ENCODE data around the gene UGT1A4.
"Not testable (repeated sequence)": the region's sequence is repeated elsewhere in the genome, so short reads cannot be mapped to it uniquely, and the experiment has no call there.

Gene UGT1A4

DNA sequence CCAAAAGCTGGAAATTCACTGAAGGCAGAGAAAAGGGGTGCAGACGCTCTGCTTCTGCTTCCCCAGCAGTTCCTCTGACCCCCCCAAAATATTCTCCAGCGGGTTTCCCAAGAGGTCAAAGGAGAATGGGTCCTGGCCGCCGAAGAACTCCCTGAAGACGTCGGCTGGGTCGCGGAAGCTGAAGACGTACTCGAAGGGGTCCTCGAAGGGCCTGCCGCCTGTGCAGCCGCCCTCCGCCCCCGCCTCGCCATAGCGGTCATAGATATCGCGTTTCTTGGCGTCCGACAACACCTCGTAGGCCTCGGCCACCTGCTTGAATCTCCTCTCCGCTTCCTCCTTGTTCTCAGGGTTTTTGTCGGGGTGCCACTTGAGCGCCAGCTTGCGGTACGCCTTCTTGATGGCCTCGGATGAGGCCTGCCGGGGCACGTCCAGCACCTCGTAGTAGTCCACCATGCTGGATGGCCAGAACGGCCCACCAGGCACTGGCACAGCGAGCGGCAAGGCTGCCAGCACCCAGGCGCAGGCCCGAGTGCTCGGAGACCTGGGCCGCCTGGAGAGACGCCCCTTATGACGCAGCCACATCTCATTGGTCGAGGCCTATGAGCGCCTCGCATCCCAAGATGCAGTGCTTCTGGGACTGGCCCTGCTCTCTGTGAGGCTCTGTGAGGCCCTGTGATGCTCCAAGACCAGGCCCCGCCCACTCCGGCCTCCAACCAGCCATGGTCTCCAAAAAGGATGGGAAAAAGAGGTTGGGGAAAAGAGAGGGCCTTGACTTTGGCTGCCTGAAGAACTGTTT is 25.1 kb downstream of the UGT1A4 start:
- Mint-ChIP-seq H3K27me3 (peaks cover 60% of the 10 kb centered on the region), H3K27ac (ENCODE audit: low read depth) (no peak overlapping the region)
- no peak for ATAC-seq (replicated peaks; ENCODE audit: extremely low read depth, poor library complexity, severe bottlenecking)

DNA sequence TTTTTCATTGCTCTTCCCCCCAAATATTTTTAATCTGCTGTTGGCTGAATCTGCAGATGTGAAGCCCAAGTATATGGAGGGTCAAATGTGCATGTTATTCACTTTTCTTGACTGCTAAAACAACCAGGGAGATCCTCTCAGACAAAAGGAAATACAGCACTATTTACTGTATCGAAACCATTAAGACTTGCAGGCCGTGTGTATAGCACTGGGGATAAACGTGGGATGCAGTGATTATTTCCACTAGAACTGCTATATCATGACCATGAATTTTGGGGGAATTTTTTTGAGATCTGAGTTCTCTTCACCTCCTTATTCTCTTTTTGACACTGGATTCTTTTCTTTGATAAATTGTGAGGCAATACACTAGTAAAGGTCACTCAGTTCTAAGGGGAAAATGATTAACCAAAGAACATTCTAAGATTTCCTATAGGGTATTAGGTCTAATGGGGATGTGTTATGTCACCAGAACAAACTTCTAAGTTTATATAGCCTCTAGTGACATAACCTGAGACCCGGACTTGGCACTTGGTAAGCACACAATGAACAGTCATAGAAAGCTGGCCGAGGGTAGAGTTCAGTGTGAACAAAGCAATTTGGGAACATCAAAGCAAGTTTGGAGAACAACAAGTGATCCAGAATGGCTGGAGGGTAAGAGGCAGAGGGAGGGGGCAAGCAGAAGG is 26.7 kb downstream of the UGT1A4 start:
- Mint-ChIP-seq H3K27me3 (peaks cover 60% of the 10 kb centered on the region), H3K27ac (ENCODE audit: low read depth) (no peak overlapping the region), H3K36me3 (ENCODE audit: insufficient read depth) (no peaks in the 10 kb centered on the region), H3K9me3 (no peaks in the 10 kb centered on the region), H3K4me3 (no peak overlapping the region), H3K4me1 (no peaks in the 10 kb centered on the region)
- no peak for ATAC-seq (replicated peaks; ENCODE audit: extremely low read depth, poor library complexity, severe bottlenecking)
- DNase-seq (ENCODE audit: low spot score in 2 of 2), result no peak

More for the DNA sequence above, 25.1 kb downstream of the UGT1A4 start:
- no peak overlapping the region for H3K4me3 Mint-ChIP-seq
- no peak for DNase-seq (ENCODE audit: low spot score in 2 of 2)
- no peaks in the 10 kb centered on the region for H3K4me1 Mint-ChIP-seq
- H3K9me3 Mint-ChIP-seq, result no peaks in the 10 kb centered on the region
- H3K36me3 Mint-ChIP-seq (ENCODE audit: insufficient read depth), result no peaks in the 10 kb centered on the region

DNA sequence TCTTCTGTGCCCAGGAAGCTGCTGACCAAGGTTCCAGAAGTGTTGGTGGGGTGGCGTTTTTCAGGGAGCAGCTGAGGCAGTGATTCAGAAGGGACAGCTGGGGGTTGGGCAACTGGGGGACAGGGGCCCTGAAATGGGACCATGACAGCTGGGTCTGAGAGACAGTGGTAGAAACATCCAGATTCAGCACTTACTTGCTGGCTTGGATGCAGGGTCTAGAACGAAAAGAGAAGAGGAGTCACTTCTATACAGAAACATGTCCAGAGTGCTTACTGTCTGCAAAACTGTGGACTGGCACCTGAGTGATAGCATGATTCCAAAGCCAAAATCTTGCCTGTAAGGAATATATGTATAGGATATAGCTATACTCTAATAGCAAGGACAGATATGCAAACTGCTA is 27.3 kb downstream of the UGT1A4 start:
- H3K27ac Mint-ChIP-seq (ENCODE audit: low read depth); H3K4me1 Mint-ChIP-seq: not testable (repeated sequence)

DNA sequence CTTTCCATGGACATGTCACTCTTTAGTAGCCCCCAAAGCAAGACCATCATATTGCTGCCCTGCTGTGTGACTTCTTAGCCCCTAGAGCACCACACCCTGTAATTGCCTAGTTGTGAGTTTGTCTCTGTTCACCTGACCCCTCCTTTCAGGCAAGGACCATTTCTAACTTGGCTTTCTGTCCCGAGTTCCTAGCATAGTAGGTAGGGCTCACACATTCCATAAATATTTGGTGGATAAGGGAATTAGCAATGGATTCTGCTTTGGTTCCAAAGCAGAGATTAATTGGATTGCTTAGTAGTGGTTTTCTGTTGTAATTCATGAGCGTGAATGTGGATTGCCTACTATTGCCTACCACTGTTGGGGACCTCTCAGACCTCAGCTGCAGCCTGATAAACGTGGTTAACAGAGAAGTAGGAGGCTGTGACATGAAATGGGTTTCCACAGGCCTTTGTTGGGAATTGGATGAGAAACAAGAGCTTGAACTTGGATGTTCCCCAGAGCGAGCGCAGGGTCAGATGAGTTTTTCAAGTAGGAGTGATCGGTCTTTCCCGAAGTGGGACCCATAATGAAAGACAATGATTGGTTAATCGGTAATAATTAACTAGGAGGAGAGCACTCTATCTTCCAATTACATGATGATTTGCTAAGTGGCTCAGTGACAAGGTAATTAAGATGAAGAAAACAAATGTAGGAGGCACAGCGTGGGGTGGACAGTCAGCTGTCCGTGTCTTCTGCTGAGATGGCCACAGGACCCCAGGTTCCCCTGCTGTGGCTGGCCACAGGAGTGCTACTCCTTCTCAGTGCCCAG is 28.1 kb downstream of the UGT1A4 start:
- ATAC-seq (replicated peaks; ENCODE audit: extremely low read depth, poor library complexity, severe bottlenecking) (no peak), DNase-seq (ENCODE audit: low spot score in 2 of 2) (no peak)
- H3K4me3 Mint-ChIP-seq, result no peak overlapping the region
- peaks cover 58% of the 10 kb centered on the region for H3K27me3 Mint-ChIP-seq
- no peaks in the 10 kb centered on the region for H3K36me3 Mint-ChIP-seq (ENCODE audit: insufficient read depth)
- no peaks in the 10 kb centered on the region for H3K9me3 Mint-ChIP-seq
- H3K27ac Mint-ChIP-seq (ENCODE audit: low read depth), result no peak overlapping the region
- H3K4me1 Mint-ChIP-seq, result no peaks in the 10 kb centered on the region

More for the DNA sequence above, 27.3 kb downstream of the UGT1A4 start:
- not testable (repeated sequence) for ATAC-seq (replicated peaks; ENCODE audit: extremely low read depth, poor library complexity, severe bottlenecking); H3K9me3 Mint-ChIP-seq; H3K4me3 Mint-ChIP-seq; H3K36me3 Mint-ChIP-seq (ENCODE audit: insufficient read depth); DNase-seq (ENCODE audit: low spot score in 2 of 2)
- peaks cover 58% of the 10 kb centered on the region for H3K27me3 Mint-ChIP-seq

DNA sequence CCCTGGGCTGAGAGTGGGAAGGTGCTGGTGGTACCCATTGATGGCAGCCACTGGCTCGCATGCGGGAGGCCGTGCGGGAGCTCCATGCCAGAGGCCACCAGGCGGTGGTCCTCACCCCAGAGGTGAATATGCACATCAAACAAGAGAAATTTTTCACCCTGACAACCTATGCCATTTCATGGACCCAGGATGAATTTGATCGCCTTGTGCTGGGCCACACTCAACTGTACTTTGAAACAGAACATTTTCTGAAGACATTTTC is 28.7 kb downstream of the UGT1A4 start:
- DNase-seq (ENCODE audit: low spot score in 2 of 2) (no peak), ATAC-seq (replicated peaks; ENCODE audit: extremely low read depth, poor library complexity, severe bottlenecking) (no peak)
- H3K27me3 Mint-ChIP-seq, result peaks cover 64% of the 10 kb centered on the region
- no peak overlapping the region for H3K27ac Mint-ChIP-seq (ENCODE audit: low read depth)
- H3K4me1 Mint-ChIP-seq, result no peaks in the 10 kb centered on the region
- H3K4me3 Mint-ChIP-seq, result no peak overlapping the region
- no peaks in the 10 kb centered on the region for H3K36me3 Mint-ChIP-seq (ENCODE audit: insufficient read depth)
- H3K9me3 Mint-ChIP-seq, result no peaks in the 10 kb centered on the region

DNA sequence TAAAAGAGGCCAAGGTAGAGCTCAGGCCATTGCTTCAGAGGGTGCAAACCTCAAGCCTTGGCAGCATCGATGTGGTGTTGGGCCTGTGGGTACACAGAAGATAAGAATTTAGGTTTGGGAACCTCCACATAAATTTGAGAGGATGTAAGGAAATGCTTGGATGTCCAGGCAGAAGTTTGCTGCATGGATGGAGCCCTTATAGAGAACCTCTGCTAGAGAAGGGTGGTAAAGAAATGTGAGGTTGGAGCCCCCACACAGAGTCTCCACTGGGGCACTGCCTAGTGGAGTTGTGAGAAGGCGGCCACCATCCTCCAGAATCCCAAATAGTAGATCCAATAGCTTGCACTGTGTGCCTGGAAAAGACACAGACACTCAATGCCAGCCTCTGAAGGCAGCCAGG is 32.2 kb downstream of the UGT1A4 start:
- ATAC-seq (replicated peaks; ENCODE audit: extremely low read depth, poor library complexity, severe bottlenecking); DNase-seq (ENCODE audit: low spot score in 2 of 2); H3K4me1 Mint-ChIP-seq; H3K36me3 Mint-ChIP-seq (ENCODE audit: insufficient read depth); H3K27ac Mint-ChIP-seq (ENCODE audit: low read depth); H3K4me3 Mint-ChIP-seq; H3K9me3 Mint-ChIP-seq: not testable (repeated sequence)
- peaks cover 80% of the 10 kb centered on the region for H3K27me3 Mint-ChIP-seq

DNA sequence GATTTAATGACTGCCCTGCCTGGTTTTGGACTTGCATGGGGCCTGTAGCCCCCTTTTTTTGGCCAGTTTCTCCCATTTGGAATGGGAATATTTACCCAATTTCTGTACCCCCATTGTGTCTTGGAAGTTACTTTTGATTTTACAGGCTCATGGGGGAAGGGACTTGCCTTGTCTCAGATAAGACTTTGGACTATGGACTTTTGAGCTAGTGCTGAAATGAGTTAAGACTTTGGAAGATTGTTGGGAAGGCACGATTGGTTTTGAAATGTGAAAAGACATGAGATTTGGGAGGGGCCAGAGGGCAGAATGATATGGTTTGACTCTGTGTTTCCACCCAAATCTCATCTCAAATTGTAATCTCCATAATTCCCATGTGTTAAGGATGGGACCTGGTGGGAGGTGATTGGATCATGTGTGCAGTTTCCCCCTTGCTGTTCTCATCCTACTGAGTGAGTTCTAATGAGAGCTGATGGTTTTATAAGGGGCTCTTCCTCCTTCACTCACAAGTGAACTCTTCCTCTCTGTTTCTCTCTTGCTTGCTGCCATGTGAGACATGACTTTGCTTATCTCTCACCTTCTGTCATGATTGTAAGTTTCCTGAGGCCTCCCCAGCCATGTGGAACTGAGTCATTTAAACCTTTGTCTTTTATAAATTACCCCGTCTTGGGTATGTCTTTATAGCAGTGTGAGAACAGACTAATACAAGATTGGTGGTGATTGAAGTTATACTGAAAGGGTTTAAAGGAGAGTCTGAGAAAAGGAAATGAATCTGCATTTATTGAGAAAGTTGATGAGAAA is 32.9 kb downstream of the UGT1A4 start:
- not testable (repeated sequence) for H3K9me3 Mint-ChIP-seq; H3K36me3 Mint-ChIP-seq (ENCODE audit: insufficient read depth); ATAC-seq (replicated peaks; ENCODE audit: extremely low read depth, poor library complexity, severe bottlenecking); H3K4me3 Mint-ChIP-seq; H3K4me1 Mint-ChIP-seq; H3K27ac Mint-ChIP-seq (ENCODE audit: low read depth); DNase-seq (ENCODE audit: low spot score in 2 of 2)
- peaks cover 76% of the 10 kb centered on the region for H3K27me3 Mint-ChIP-seq

DNA sequence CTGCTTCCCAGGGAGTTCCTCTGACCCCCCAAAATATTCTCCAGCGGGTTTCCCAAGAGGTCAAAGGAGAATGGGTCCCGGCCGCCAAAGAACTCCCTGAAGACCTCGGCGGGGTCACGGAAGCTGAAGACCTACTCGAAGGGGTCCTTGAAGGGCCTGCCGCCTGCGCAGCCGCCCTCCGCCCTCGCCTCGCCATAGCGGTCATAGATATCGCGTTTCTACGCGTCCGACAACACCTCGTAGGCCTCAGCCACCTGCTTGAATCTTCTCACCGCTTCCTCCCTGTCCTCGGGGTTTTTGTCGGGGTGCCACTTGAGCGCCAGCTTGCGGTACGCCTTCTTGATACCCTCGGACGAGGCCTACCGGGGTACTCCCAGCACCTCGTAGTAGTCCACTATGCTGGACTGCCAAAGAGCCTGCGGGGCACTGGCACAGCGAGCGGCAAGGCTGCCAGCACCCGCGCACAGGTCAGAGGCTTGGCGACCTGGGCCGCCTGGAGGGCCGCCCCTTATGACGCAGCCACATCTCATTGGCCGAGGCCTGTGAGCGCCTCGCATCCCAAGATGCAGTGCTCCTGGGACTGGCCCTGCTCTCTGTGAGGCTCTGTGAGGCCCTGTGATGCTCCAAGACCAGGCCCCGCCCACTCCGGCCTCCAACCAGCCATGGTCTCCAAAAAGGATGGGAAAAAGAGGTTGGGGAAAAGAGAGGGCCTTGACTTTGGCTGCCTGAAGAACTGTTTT is 36.5 kb downstream of the UGT1A4 start:
- Mint-ChIP-seq H3K36me3 (ENCODE audit: insufficient read depth) (peaks cover 1% of the 10 kb centered on the region), H3K9me3 (no peaks in the 10 kb centered on the region), H3K27me3 (peaks cover 49% of the 10 kb centered on the region), H3K27ac (ENCODE audit: low read depth) (no peak overlapping the region), H3K4me1 (no peaks in the 10 kb centered on the region), H3K4me3 (no peak overlapping the region)
- no peak for ATAC-seq (replicated peaks; ENCODE audit: extremely low read depth, poor library complexity, severe bottlenecking)
- DNase-seq (ENCODE audit: low spot score in 2 of 2), result no peak

DNA sequence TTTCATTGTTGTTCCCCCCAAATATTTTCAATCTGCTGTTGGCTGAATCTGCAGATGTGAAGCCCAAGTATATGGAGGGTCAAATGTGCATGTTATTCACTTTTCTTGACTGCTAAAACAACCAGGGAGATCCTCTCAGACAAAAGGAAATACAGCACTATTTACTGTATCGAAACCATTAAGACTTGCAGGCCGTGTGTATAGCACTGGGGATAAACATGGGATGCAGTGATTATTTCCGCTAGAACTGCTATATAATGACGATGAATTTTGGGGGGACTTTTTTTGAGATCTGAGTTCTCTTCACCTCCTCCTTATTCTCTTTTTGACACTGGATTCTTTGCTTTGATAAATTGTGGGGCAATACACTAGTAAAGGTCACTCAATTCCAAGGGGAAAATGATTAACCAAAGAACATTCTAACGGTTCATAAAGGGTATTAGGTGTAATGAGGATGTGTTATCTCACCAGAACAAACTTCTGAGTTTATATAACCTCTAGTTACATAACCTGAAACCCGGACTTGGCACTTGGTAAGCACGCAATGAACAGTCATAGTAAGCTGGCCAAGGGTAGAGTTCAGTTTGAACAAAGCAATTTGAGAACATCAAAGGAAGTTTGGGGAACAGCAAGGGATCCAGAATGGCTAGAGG is 38.0 kb downstream of the UGT1A4 start:
- Mint-ChIP-seq H3K4me3 (no peak overlapping the region), H3K9me3 (no peaks in the 10 kb centered on the region)

DNA sequence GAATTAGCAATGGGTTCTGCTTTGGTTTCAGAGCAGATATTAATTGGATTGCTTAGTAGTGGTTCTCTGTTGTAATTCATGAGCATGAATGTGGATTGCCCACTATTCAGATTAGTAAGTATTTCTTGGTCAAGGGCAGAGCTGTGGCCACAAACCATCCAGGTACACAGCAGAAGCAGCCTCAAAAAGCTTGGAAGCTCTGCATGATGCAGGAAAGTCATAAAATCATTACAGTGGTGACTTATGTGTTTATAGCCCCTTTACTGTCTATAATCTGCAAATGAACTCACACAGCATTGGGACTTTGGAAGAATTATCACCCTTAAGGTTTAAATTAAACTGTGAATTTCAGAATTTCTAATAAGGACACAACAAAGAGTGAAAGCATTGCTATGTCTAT is 39.6 kb downstream of the UGT1A4 start:
- no peak overlapping the region for H3K27ac Mint-ChIP-seq (ENCODE audit: low read depth)
- DNase-seq (ENCODE audit: low spot score in 2 of 2), result no peak
- no peak overlapping the region for H3K4me3 Mint-ChIP-seq
- peaks cover 32% of the 10 kb centered on the region for H3K27me3 Mint-ChIP-seq
- peaks cover 1% of the 10 kb centered on the region for H3K36me3 Mint-ChIP-seq (ENCODE audit: insufficient read depth)
- no peak for ATAC-seq (replicated peaks; ENCODE audit: extremely low read depth, poor library complexity, severe bottlenecking)
- H3K4me1 Mint-ChIP-seq, result no peaks in the 10 kb centered on the region
- no peaks in the 10 kb centered on the region for H3K9me3 Mint-ChIP-seq

More for the DNA sequence above, 38.0 kb downstream of the UGT1A4 start:
- H3K27me3 Mint-ChIP-seq, result peaks cover 43% of the 10 kb centered on the region
- ATAC-seq (replicated peaks; ENCODE audit: extremely low read depth, poor library complexity, severe bottlenecking) (no peak), DNase-seq (ENCODE audit: low spot score in 2 of 2) (no peak)
- H3K36me3 Mint-ChIP-seq (ENCODE audit: insufficient read depth), result peaks cover 1% of the 10 kb centered on the region
- H3K4me1 Mint-ChIP-seq, result no peaks in the 10 kb centered on the region
- H3K27ac Mint-ChIP-seq (ENCODE audit: low read depth), result no peak overlapping the region

DNA sequence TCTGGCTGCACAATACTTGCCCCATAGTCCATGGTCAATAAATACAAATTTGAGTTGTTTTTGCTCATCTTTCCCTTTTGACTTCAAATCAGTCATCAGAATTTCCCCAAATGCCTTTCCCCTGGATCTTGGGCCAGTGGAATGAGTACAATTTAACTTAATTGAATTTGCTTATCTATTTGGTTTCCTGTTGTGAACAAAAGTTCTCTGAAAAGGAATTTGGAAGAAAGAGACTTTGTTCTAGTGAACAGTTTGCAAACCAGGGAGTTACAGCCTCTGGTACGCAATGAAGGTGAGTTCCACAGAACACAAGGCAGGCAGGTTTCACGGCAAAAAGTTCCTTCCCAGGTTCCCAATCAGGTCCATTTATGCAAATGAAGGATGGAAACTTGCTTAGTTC is 40.3 kb downstream of the UGT1A4 start:
- H3K36me3 Mint-ChIP-seq (ENCODE audit: insufficient read depth), result peaks cover 1% of the 10 kb centered on the region
- no peak for DNase-seq (ENCODE audit: low spot score in 2 of 2)
- H3K4me3 Mint-ChIP-seq, result no peak overlapping the region
- no peaks in the 10 kb centered on the region for H3K9me3 Mint-ChIP-seq
- no peak overlapping the region for H3K27ac Mint-ChIP-seq (ENCODE audit: low read depth)
- peaks cover 32% of the 10 kb centered on the region for H3K27me3 Mint-ChIP-seq
- no peak for ATAC-seq (replicated peaks; ENCODE audit: extremely low read depth, poor library complexity, severe bottlenecking)
- H3K4me1 Mint-ChIP-seq, result no peaks in the 10 kb centered on the region

All from central memory CD8-positive, alpha-beta T cell (primary cell).